DOHH2 (cell line): ENCODE measurements around the gene KCNIP1.

ENCODE experiments used
- EZH2phosphoT487 ChIP-seq: fragments of 200-600 bp; sonication (generic); IDR thresholded peaks from 2 replicates; pipeline ENCODE4 v1.6.1; 2017; ENCODE audit warnings: borderline replicate concordance, mild to moderate bottlenecking, antibody characterized with exemption, low read length, moderate library complexity, mixed read lengths
- TF ChIP-seq, protein P1 (sequence below): fragments of 200-600 bp; sonication (generic); IDR thresholded peaks from one replicate; pipeline ENCODE4 v1.5.1; 2014; ENCODE audit warnings: antibody characterized with exemption, mild to moderate bottlenecking, low read depth, low read length; ENCODE audit not compliant: poor library complexity, severe bottlenecking

DNA sequence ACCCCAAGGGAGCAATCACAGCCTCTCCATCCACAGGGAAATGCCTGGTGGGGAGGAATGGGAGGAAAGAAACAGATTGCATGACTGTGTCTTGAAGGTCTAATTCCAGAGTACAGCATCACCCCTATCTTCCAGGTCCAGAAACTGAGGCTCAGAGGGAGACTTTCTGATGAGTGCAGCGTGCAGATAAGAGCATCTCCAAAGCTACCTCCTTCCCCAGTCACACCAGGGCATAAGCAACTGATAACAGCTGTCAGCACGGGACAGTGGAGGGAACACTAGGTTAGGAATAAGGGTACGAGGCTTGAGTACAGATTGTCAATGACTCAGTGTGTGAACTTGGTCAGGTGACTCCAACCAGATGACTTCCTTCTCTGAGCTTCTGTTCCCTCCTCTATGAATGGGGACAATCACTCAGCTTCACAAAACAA is 126.9 kb downstream of the KCNIP1 start:
- TF ChIP-seq, protein P1, sequence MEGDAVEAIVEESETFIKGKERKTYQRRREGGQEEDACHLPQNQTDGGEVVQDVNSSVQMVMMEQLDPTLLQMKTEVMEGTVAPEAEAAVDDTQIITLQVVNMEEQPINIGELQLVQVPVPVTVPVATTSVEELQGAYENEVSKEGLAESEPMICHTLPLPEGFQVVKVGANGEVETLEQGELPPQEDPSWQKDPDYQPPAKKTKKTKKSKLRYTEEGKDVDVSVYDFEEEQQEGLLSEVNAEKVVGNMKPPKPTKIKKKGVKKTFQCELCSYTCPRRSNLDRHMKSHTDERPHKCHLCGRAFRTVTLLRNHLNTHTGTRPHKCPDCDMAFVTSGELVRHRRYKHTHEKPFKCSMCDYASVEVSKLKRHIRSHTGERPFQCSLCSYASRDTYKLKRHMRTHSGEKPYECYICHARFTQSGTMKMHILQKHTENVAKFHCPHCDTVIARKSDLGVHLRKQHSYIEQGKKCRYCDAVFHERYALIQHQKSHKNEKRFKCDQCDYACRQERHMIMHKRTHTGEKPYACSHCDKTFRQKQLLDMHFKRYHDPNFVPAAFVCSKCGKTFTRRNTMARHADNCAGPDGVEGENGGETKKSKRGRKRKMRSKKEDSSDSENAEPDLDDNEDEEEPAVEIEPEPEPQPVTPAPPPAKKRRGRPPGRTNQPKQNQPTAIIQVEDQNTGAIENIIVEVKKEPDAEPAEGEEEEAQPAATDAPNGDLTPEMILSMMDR = no peak
- no peak for TF ChIP-seq EZH2phosphoT487
